Heart right ventricle (tissue), 12 donors: ENCODE measurements around the gene METTL2A. TPM values are rescaled to one million over a fixed set of nuclear protein-coding genes. Genes with fewer than 3 reads are reported as not detected.

ENCODE experiments used
- polyA plus RNA-seq, 2 donors: library from polyadenylated mRNA; stranded (reverse); fragments of 200-250 nt; gene quantifications; one replicate each; pipeline ENCODE4 v1.2.3, GENCODE V29; 2013
- total RNA-seq, 10 donors: library from RNA; stranded (reverse); fragmentation: NEBNext Ultra II Directional in 3 of 10; extraction: Animal tissue kit (Norgen Biotek cat#: 25700) in 3 of 10; gene quantifications; one replicate each; pipeline versions ENCODE4 v1.2.1 to v1.2.4, GENCODE V29; 2021 to 2023
- donor health status: ischemic (EF 13 %, LVEDD 7.1; RV severe dilation, severe dysfunction).
- donor health status: healthy with polysubstance abuse.
- donor health status: DM: no; HTN: yes; CAD: no.
- donor health status: DM: no; HTN: no; CAD: no.
- donor health status: ischemic (EF 25% LVEDD 6.9; RV normal size, moderate dysfunction).
- donor health status: ischemic (EF 25% LVEDD 5.7; RV mildly dilated, moderate dysfunction).
- donor health status: healthy.
- donor health status: nonischemic (EF 11% LVEDD 7.7; RV severe dilation, severe dysfunction).
- donor health status: DM: yes; HTN: yes; CAD: no.
- donor health status: PGD.
- donor health status: ischemic (EF 29% LVEDD 5.4; RV normal size, mild dysfunction).
- donor health status: nonischemic (EF 23%, LVEDD 6.1; RV moderate dilation, normal function).

METTL2A gene
- total and polyA plus RNA-seq, 12 donors = 6.6 to 19.5 (median 17.8) TPM

Other genes with a start within 250 kb of the METTL2A start
- not detected for gene EFCAB3, start 43.3 kb upstream of the METTL2A start, total RNA-seq
- gene EFCAB3, start 43.3 kb upstream of the METTL2A start, polyA plus RNA-seq = not detected
- 10 to 100 TPM; 25.8 to 41.9 (median 31.8) TPM for gene TLK2, start 54.9 kb downstream of the METTL2A start, total RNA-seq
- gene TLK2, start 54.9 kb downstream of the METTL2A start, polyA plus RNA-seq = 10 to 100 TPM in 1 of 2 donors, 1 to 10 TPM in 1; 9.2 to 12.0 TPM
- gene MRC2, start 203.8 kb downstream of the METTL2A start, total RNA-seq = 10 to 100 TPM; 15.2 to 46.4 (median 21.4) TPM
- gene MRC2, start 203.8 kb downstream of the METTL2A start, polyA plus RNA-seq = 10 to 100 TPM; 18.2 to 25.2 TPM